Measurements from ENCODE around the gene GBGT1.

DNA sequence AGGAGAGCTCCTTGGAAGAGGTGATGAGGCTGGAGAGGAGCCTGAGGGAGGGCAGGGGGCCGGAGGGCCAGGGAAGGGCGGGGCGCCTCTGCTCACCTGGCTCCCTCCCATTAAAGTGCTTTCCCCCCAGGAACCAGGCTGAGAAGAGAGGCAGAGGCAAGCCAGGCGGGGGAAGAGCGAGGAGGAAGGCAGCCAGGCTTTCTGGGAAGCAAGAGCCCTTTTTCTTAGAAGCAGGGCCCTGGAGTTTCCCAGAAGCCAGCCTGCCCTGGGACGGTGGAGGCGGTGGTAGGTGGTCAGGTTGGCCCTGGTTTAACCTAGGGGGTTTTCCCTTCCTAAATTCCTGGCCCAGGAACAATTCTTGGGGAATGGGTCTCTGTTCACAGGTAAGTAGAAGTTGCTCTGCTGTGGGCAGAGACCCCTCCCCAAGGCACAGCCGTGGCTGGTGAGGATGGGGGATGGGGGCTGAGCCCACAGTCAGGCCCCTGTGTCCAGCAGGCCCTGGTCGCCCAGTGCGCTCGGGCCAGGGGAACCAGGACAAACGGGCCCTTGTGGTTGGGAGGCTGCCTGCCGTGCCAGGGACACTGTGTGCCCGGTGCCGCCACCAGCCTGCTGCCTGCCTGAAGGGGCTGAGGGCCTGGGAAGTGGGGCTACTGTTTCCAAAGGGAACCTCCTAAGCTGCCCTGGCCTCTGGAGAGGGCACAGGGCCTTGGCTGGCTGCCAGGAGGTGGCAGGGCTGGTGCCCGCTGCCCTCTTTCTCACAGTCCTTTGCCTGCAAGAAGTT lies 26.1 kb downstream of the GBGT1 start:
- TF ChIP-seq, protein P1, sequence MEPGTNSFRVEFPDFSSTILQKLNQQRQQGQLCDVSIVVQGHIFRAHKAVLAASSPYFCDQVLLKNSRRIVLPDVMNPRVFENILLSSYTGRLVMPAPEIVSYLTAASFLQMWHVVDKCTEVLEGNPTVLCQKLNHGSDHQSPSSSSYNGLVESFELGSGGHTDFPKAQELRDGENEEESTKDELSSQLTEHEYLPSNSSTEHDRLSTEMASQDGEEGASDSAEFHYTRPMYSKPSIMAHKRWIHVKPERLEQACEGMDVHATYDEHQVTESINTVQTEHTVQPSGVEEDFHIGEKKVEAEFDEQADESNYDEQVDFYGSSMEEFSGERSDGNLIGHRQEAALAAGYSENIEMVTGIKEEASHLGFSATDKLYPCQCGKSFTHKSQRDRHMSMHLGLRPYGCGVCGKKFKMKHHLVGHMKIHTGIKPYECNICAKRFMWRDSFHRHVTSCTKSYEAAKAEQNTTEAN (CRISPR knock-in tag; IDR thresholded peaks at IDR 0.05) = no peak
- TF ChIP-seq, protein P2, sequence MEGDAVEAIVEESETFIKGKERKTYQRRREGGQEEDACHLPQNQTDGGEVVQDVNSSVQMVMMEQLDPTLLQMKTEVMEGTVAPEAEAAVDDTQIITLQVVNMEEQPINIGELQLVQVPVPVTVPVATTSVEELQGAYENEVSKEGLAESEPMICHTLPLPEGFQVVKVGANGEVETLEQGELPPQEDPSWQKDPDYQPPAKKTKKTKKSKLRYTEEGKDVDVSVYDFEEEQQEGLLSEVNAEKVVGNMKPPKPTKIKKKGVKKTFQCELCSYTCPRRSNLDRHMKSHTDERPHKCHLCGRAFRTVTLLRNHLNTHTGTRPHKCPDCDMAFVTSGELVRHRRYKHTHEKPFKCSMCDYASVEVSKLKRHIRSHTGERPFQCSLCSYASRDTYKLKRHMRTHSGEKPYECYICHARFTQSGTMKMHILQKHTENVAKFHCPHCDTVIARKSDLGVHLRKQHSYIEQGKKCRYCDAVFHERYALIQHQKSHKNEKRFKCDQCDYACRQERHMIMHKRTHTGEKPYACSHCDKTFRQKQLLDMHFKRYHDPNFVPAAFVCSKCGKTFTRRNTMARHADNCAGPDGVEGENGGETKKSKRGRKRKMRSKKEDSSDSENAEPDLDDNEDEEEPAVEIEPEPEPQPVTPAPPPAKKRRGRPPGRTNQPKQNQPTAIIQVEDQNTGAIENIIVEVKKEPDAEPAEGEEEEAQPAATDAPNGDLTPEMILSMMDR (IDR thresholded peaks at IDR 0.05) = no peak
- TF ChIP-seq ELF4 (CRISPR knock-in tag; IDR thresholded peaks at IDR 0.05; ENCODE audit: low read depth) (no peak), SP1 (CRISPR knock-in tag; conservative IDR thresholded peaks at IDR 0.05) (no peak), ZNF416 (CRISPR knock-in tag; IDR thresholded peaks at IDR 0.05) (no peak), FOXJ3 (CRISPR knock-in tag; IDR thresholded peaks at IDR 0.05; ENCODE audit: borderline replicate concordance) (no peak), IRF2 (CRISPR knock-in tag; IDR thresholded peaks at IDR 0.05; ENCODE audit: borderline replicate concordance, low read depth) (no peak), NR3C1 (CRISPR knock-in tag; conservative IDR thresholded peaks at IDR 0.05; ENCODE audit: low read depth) (no peak), FOXP1 (CRISPR knock-in tag; IDR thresholded peaks at IDR 0.05; ENCODE audit: borderline replicate concordance) (no peak)
- TF ChIP-seq, protein P3, sequence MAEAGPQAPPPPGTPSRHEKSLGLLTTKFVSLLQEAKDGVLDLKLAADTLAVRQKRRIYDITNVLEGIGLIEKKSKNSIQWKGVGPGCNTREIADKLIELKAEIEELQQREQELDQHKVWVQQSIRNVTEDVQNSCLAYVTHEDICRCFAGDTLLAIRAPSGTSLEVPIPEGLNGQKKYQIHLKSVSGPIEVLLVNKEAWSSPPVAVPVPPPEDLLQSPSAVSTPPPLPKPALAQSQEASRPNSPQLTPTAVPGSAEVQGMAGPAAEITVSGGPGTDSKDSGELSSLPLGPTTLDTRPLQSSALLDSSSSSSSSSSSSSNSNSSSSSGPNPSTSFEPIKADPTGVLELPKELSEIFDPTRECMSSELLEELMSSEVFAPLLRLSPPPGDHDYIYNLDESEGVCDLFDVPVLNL (CRISPR knock-in tag; IDR thresholded peaks at IDR 0.05; ENCODE audit: borderline replicate concordance, low read depth) = no peak
- TF ChIP-seq, protein P4, sequence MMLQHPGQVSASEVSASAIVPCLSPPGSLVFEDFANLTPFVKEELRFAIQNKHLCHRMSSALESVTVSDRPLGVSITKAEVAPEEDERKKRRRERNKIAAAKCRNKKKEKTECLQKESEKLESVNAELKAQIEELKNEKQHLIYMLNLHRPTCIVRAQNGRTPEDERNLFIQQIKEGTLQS (CRISPR knock-in tag; conservative IDR thresholded peaks at IDR 0.05) = no peak
- TF ChIP-seq, protein P5, sequence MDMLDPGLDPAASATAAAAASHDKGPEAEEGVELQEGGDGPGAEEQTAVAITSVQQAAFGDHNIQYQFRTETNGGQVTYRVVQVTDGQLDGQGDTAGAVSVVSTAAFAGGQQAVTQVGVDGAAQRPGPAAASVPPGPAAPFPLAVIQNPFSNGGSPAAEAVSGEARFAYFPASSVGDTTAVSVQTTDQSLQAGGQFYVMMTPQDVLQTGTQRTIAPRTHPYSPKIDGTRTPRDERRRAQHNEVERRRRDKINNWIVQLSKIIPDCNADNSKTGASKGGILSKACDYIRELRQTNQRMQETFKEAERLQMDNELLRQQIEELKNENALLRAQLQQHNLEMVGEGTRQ (CRISPR knock-in tag; IDR thresholded peaks at IDR 0.05) = no peak
- TF ChIP-seq, protein P6, sequence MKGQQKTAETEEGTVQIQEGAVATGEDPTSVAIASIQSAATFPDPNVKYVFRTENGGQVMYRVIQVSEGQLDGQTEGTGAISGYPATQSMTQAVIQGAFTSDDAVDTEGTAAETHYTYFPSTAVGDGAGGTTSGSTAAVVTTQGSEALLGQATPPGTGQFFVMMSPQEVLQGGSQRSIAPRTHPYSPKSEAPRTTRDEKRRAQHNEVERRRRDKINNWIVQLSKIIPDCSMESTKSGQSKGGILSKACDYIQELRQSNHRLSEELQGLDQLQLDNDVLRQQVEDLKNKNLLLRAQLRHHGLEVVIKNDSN (CRISPR knock-in tag; IDR thresholded peaks at IDR 0.05) = no peak

Data from WTC11 (cell line).